ENCODE measurements around the gene CHDH.

CHDH gene

GRCh38 chr3:53764026-53764775 is 82.0 kb downstream of the CHDH start:
- Histone ChIP-seq H3K9me3 (ENCODE audit: insufficient read depth, low read length) (no peaks in the 10 kb centered on the region), H3K27ac (ENCODE audit: low read depth, low read length) (no peak overlapping the region), H3K27me3 (ENCODE audit: low read length) (no peaks in the 10 kb centered on the region), H3K79me2 (ENCODE audit: insufficient read depth, low read length) (no peaks in the 10 kb centered on the region), H3K9ac (ENCODE audit: low read length) (no peak overlapping the region), H3K4me3 (ENCODE audit: insufficient read depth, low read length, poor library complexity, severe bottlenecking) (no peak overlapping the region), H3K36me3 (ENCODE audit: low read length) (no peaks in the 10 kb centered on the region), H3K4me2 (ENCODE audit: low read depth, low read length, poor library complexity, severe bottlenecking) (no peak overlapping the region), H2AFZ (ENCODE audit: low read depth, low read length, severe bottlenecking) (no peak overlapping the region), H3F3A (ENCODE audit: insufficient read depth) (no peaks in the 10 kb centered on the region), H3K9me2 (replicated peaks; ENCODE audit: insufficient read depth, low read length) (no peaks in the 10 kb centered on the region), H4K20me1 (ENCODE audit: low read depth, low read length) (no peaks in the 10 kb centered on the region)
- TF ChIP-seq, protein P1, sequence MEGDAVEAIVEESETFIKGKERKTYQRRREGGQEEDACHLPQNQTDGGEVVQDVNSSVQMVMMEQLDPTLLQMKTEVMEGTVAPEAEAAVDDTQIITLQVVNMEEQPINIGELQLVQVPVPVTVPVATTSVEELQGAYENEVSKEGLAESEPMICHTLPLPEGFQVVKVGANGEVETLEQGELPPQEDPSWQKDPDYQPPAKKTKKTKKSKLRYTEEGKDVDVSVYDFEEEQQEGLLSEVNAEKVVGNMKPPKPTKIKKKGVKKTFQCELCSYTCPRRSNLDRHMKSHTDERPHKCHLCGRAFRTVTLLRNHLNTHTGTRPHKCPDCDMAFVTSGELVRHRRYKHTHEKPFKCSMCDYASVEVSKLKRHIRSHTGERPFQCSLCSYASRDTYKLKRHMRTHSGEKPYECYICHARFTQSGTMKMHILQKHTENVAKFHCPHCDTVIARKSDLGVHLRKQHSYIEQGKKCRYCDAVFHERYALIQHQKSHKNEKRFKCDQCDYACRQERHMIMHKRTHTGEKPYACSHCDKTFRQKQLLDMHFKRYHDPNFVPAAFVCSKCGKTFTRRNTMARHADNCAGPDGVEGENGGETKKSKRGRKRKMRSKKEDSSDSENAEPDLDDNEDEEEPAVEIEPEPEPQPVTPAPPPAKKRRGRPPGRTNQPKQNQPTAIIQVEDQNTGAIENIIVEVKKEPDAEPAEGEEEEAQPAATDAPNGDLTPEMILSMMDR (IDR thresholded peaks at IDR 0.05; ENCODE audit: insufficient read depth, low read length, poor library complexity, severe bottlenecking), result no peak
- no peak for TF ChIP-seq EZH2phosphoT487 (conservative IDR thresholded peaks at IDR 0.05; ENCODE audit: low read length)

- TF ChIP-seq EZH2phosphoT487 (conservative IDR thresholded peaks at IDR 0.05; ENCODE audit: low read length), result no peak
- TF ChIP-seq, protein P1 (IDR thresholded peaks at IDR 0.05; ENCODE audit: insufficient read depth, low read length, poor library complexity, severe bottlenecking), result no peak
- Histone ChIP-seq H3K4me2 (ENCODE audit: low read depth, low read length, poor library complexity, severe bottlenecking) (no peak overlapping the region), H3K9me3 (ENCODE audit: insufficient read depth, low read length) (no peaks in the 10 kb centered on the region), H3K27me3 (ENCODE audit: low read length) (no peaks in the 10 kb centered on the region), H3K27ac (ENCODE audit: low read depth, low read length) (no peak overlapping the region), H3K79me2 (ENCODE audit: insufficient read depth, low read length) (no peaks in the 10 kb centered on the region), H3K9me2 (replicated peaks; ENCODE audit: insufficient read depth, low read length) (no peaks in the 10 kb centered on the region), H3K9ac (ENCODE audit: low read length) (no peak overlapping the region), H3K4me3 (ENCODE audit: insufficient read depth, low read length, poor library complexity, severe bottlenecking) (no peak overlapping the region), H3K36me3 (ENCODE audit: low read length) (no peaks in the 10 kb centered on the region), H2AFZ (ENCODE audit: low read depth, low read length, severe bottlenecking) (no peak overlapping the region), H4K20me1 (ENCODE audit: low read depth, low read length) (no peaks in the 10 kb centered on the region), H3F3A (ENCODE audit: insufficient read depth) (no peaks in the 10 kb centered on the region)
These were observed 82.9 kb downstream of the CHDH start for GRCh38 chr3:53763353-53763752.
